Epithelial cell of esophagus (primary cell): ENCODE measurements around the gene MRTO4.
"Not testable (repeated sequence)": the region's sequence is repeated elsewhere in the genome, so short reads cannot be mapped to it uniquely, and the experiment has no call there.

Source experiments
- DNase-seq: peaks from one replicate; pipeline ENCODE4 v3.0.0; 2010; ENCODE audit warnings: low read depth
- H3K4me3 ChIP-seq: 2 replicates; pipeline ENCODE4 v1.5.1; 2011; ENCODE audit warnings: mild to moderate bottlenecking, low read length, control low read depth
- CTCF ChIP-seq: IDR thresholded peaks from 2 replicates; pipeline ENCODE4 v1.5.1; 2011; ENCODE audit warnings: low read depth, mild to moderate bottlenecking, low read length, control low read depth, inconsistent platforms; ENCODE audit not compliant: insufficient read depth; ENCODE audit errors: missing control alignments

MRTO4 gene

DNA sequence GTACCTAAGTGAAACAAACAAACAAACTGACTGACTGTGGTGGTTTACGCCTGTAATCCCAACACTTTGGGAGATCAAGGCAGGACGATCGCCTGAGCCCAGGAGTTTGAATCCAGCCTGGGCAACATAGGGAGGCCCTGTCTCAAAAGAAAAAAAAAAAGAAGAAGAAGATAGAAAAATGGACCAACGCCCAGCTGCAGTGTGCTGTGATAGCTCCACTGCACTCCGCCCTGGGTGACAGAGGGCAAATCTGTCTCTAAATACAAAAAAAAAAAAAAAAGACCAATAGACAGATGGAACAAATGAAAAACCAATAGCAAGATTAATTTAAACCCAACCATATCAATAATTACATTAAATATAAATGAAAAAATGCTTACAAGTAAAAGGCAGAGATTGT, 23.0 kb downstream of the MRTO4 start:
- TF ChIP-seq CTCF: no peak
- DNase-seq: no peak
- H3K4me3 ChIP-seq: no peak overlapping the region

GRCh38 chr1:19283891-19284290, 32.3 kb downstream of the MRTO4 start:
- H3K4me3 ChIP-seq: no peak overlapping the region
- TF ChIP-seq CTCF: no peak
- DNase-seq: no peak

DNA sequence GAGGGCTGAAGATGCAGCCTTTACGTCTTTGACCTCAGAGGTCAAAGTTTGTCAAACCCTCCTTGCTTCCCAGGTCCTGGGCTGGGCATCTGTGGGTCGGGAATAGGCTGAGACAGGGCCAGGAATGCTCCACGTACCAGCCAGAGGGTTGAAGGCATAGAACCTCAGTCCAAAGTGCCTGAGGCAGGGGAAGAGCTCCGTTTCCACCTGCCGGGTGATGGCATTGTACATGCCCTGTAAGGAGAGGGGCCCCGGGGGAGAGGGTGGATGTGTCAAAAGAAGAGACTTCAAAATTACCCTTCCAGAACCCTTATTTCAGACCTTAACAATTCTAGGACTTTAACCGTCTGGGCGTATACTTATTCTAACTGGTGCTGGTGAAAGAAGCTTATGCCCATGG, 33.3 kb downstream of the MRTO4 start:
- H3K4me3 ChIP-seq: no peak overlapping the region
- no peak for DNase-seq
- no peak for TF ChIP-seq CTCF

DNA sequence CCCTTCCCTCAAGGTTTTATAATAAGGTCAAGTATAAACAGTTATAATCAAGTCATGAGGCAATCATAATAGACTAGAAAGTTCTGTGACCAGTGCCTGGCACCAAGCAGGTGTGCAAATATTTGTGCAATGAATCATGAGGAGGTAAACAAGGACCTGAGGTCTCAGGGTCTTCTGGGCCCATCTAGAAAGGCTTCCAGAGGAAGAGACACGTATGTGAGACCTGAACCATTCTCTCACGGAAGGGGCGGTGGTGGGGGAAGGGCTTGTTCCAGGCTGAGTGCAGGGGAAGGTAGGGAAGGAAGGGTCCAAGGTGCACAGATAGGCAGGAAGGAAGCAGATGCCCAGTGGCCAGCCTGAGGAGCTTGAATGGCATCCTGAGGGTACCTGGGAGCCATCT, 33.8 kb downstream of the MRTO4 start:
- H3K4me3 ChIP-seq, DNase-seq: not testable (repeated sequence)

DNA sequence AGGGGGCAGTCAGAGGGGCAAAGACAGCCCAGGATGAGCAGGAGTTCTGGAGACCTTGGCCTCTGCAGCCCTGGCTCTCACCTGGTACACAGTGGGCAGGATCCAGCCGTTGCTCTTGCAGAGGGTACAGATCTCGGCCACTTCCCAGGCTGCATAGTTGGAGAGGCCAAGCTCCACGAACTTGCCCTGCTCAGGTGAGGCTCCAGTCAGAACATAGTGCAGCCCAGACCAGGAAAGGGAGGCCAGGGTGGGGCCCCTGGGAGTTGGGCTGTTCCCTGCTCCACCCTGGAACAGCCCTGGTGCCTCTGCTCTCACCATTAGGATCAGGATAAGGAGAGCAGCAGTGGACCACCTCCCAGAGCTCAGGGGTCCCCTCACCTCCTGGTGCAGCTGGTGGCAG, 34.2 kb downstream of the MRTO4 start:
- DNase-seq, H3K4me3 ChIP-seq: not testable (repeated sequence)

GRCh38 chr1:19287436-19288185, 36.0 kb downstream of the MRTO4 start:
- H3K4me3 ChIP-seq: no peak overlapping the region
- no peak for DNase-seq
- no peak for TF ChIP-seq CTCF

DNA sequence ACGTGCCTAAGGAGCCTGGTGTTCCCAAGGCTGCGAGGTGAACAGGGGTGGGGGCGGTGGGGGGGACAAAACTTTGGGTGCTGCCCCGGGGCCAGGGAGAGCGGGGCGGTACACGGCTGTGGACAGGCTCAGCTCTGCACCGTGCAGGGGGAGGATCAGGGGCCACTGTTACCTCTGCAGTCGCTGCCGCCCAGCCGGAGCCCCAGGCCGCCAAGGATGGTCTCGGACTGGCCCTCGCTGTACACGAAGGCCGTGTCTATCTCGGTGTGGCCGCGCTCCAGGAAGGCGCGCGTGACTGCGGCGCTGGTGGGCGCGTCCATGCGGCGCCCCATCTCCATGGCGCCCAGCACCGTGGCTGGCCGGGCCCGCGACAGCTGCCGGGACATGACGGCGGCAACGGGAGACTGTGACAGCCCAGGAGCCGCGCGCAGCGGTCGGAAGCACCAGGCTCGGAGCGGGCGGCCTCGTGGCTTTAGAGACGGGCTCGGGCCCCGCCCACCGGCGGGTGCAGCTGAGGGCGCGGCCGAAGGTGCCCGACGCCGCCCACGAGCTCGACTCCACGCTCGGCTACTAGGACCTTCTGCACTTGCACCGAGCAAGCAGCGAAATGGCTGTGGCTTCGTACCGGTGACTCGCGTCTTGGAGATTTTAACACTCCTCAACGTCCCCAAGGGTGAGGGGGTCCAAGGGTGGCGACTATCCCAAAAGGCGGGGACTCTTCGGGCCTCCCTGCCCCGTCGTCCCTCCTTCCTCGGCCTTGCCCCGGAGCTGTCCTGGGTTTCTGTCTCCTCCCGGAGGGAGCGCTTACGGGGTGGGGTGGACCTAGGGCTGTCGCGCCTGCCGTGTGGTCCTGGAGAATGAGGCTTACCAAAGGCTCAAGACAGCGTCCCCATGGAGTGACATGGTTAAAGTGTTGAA, 37.0 kb downstream of the MRTO4 start, which contains the start of gene AKR7A3:
Gene AKR7A3, minus strand, starts transcription at position 447 of the 918 bp plus-strand sequence. Its CDS starts 61 bp downstream, at position 386.
- peak within 1 kb of the TSS; percentile 41 for H3K4me3 ChIP-seq
- peak; percentile 57 for DNase-seq

DNA sequence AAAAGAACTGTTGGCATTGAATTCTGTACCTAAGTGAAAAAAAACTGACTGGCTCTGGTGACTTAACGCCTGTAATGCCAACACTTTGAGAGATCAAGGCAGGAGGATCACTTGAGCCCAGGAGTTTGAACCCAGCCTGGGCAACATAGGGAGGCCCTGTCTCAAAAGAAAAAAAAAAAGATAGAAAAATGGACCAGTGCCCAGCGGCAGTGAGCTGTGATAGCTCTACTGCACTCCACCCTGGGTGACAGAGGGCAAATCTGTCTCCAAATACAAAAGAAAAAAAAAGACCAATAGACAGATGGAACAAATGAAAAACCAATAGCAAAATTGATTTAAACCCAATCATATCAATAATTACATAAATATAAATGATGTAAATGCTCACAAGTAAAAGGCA, 37.6 kb downstream of the MRTO4 start:
- DNase-seq: no peak
- TF ChIP-seq CTCF: no peak
- peak overlapping the region; percentile 41 for H3K4me3 ChIP-seq
